Measurements from ENCODE around the gene OLR1.
"Not testable (repeated sequence)": the region's sequence is repeated elsewhere in the genome, so short reads cannot be mapped to it uniquely, and the experiment has no call there.

The OLR1 gene

GRCh38 chr12:10190558-10191388, 18.8 kb upstream of the OLR1 start:
- DNase-seq, result peak; percentile 25 to 26

- DNase-seq, result no peak
Observed at GRCh38 chr12:10189653-10190052, 17.7 kb upstream of the OLR1 start.

- not testable (repeated sequence) for DNase-seq
Observed at GRCh38 chr12:10186958-10187357, 15.0 kb upstream of the OLR1 start.

GRCh38 chr12:10186299-10186698, 14.4 kb upstream of the OLR1 start:
- no peak for DNase-seq

- no peak for DNase-seq
Observed at GRCh38 chr12:10184261-10184843, 12.4 kb upstream of the OLR1 start.

- no peak for DNase-seq
Observed at GRCh38 chr12:10182354-10183049, 10.6 kb upstream of the OLR1 start.

- DNase-seq, result no peak
Observed at GRCh38 chr12:10179776-10180181, 7.8 kb upstream of the OLR1 start.

- DNase-seq, result no peak
Observed at GRCh38 chr12:10178821-10179220, 6.9 kb upstream of the OLR1 start, which contains the start of gene TMEM52B. Gene TMEM52B (plus strand): TSS chr12:10179032. CDS start chr12:10179575, 543 bp downstream.

GRCh38 chr12:10175846-10176636, 4.1 kb upstream of the OLR1 start:
- no peak for DNase-seq

- no peak for DNase-seq
Observed at GRCh38 chr12:10174986-10175614, 3.2 kb upstream of the OLR1 start.

- no peak for DNase-seq
Observed at GRCh38 chr12:10170216-10170615, 1.7 kb downstream of the OLR1 start.

- no peak for DNase-seq
Observed at GRCh38 chr12:10169104-10169503, 2.8 kb downstream of the OLR1 start.

- DNase-seq, result no peak
Observed at GRCh38 chr12:10167599-10167998, 4.3 kb downstream of the OLR1 start.

GRCh38 chr12:10165421-10165820, 6.5 kb downstream of the OLR1 start:
- no peak for DNase-seq

- DNase-seq, result no peak
Observed at GRCh38 chr12:10163084-10163483, 8.8 kb downstream of the OLR1 start.

- DNase-seq, result no peak
Observed at GRCh38 chr12:10160617-10161385, 11.1 kb downstream of the OLR1 start.

- DNase-seq, result no peak
Observed at GRCh38 chr12:10159280-10159679, 12.7 kb downstream of the OLR1 start.

GRCh38 chr12:10158406-10158805, 13.5 kb downstream of the OLR1 start:
- DNase-seq, result no peak

- no peak for DNase-seq
Observed at GRCh38 chr12:10155966-10156365, 16.0 kb downstream of the OLR1 start.

- no peak for DNase-seq
Observed at GRCh38 chr12:10154145-10154496, 17.8 kb downstream of the OLR1 start.

GRCh38 chr12:10153271-10154144, 18.4 kb downstream of the OLR1 start:
- peak; percentile 20 to 30 for DNase-seq
